SU-DHL-6 (cell line): ENCODE results near the gene USP47.

Source experiments
- H2AFZ ChIP-seq: fragments of 200-600 bp; sonication (generic); 2 replicates; pipeline ENCODE4 v1.6.1; 2014; ENCODE audit warnings: low read depth, mild to moderate bottlenecking, moderate library complexity, mixed read lengths, antibody characterized with exemption, low read length; ENCODE audit not compliant: severe bottlenecking
- H3F3A ChIP-seq: fragments of 200-600 bp; shearing (Covaris generic); 2 replicates; pipeline ENCODE4 v1.6.0; 2016; ENCODE audit warnings: antibody characterized with exemption, mild to moderate bottlenecking; ENCODE audit not compliant: insufficient read depth
- H3K27ac ChIP-seq: fragments of 200-600 bp; sonication (generic); 2 replicates; pipeline ENCODE4 v1.5.1; 2016; ENCODE audit warnings: low read depth, mild to moderate bottlenecking, low read length, moderate library complexity, mixed read lengths
- H3K27me3 ChIP-seq: fragments of 200-600 bp; sonication (generic), shearing (Covaris generic); 2 replicates; pipeline ENCODE4 v1.6.0; 2014; ENCODE audit warnings: mild to moderate bottlenecking, low read length
- H3K36me3 ChIP-seq: fragments of 200-600 bp; sonication (generic); 2 replicates; pipeline ENCODE4 v1.6.1; 2014; ENCODE audit warnings: mild to moderate bottlenecking, low read length, mixed read lengths
- H3K4me2 ChIP-seq: fragments of 300-600, 200-600 bp; shearing (Covaris generic), sonication (generic); 2 replicates; pipeline ENCODE4 v1.6.0; 2014; ENCODE audit warnings: low read length, low read depth, mild to moderate bottlenecking; ENCODE audit not compliant: poor library complexity, severe bottlenecking
- H3K4me3 ChIP-seq: fragments of 200-600 bp; sonication (generic); 2 replicates; pipeline ENCODE4 v1.5.1; 2014; ENCODE audit warnings: antibody characterized with exemption, low read length, mild to moderate bottlenecking, mixed read lengths; ENCODE audit not compliant: insufficient read depth, poor library complexity, severe bottlenecking
- H3K79me2 ChIP-seq: fragments of 200-600 bp; sonication (generic); 2 replicates; pipeline ENCODE4 v1.6.1; 2014; ENCODE audit warnings: mild to moderate bottlenecking, low read length, moderate library complexity; ENCODE audit not compliant: insufficient read depth
- H3K9ac ChIP-seq: fragments of 200-600 bp; sonication (generic); 2 replicates; pipeline ENCODE4 v1.7.0; 2014; ENCODE audit warnings: mild to moderate bottlenecking, low read length
- H3K9me2 ChIP-seq: fragments of 200-600 bp; sonication (generic); replicated peaks from 2 replicates; pipeline ENCODE4 v1.6.1; 2014; ENCODE audit warnings: low read length; ENCODE audit not compliant: insufficient read depth
- H3K9me3 ChIP-seq: fragments of 200-600 bp; sonication (generic); 2 replicates; pipeline ENCODE4 v1.6.1; 2014; ENCODE audit warnings: low read length, mixed read lengths; ENCODE audit not compliant: insufficient read depth
- H4K20me1 ChIP-seq: fragments of 200-600 bp; sonication (generic); 2 replicates; pipeline ENCODE4 v1.6.1; 2014; ENCODE audit warnings: low read depth, mild to moderate bottlenecking, antibody characterized with exemption, low read length, moderate library complexity, mixed read lengths
- EZH2phosphoT487 ChIP-seq: fragments of 200-600 bp; sonication (generic), shearing (Covaris generic); conservative IDR thresholded peaks from 2 replicates; pipeline ENCODE4 v1.6.1; 2018; ENCODE audit warnings: mild to moderate bottlenecking, antibody characterized with exemption, low read length, moderate library complexity, mixed read lengths
- TF ChIP-seq, protein P1 (sequence below): fragments of 200-600 bp; sonication (generic); IDR thresholded peaks from one replicate; pipeline ENCODE4 v1.5.1; 2017; ENCODE audit warnings: antibody characterized with exemption, mild to moderate bottlenecking, low read length, moderate library complexity; ENCODE audit not compliant: insufficient read depth, poor library complexity, severe bottlenecking

Gene USP47

DNA sequence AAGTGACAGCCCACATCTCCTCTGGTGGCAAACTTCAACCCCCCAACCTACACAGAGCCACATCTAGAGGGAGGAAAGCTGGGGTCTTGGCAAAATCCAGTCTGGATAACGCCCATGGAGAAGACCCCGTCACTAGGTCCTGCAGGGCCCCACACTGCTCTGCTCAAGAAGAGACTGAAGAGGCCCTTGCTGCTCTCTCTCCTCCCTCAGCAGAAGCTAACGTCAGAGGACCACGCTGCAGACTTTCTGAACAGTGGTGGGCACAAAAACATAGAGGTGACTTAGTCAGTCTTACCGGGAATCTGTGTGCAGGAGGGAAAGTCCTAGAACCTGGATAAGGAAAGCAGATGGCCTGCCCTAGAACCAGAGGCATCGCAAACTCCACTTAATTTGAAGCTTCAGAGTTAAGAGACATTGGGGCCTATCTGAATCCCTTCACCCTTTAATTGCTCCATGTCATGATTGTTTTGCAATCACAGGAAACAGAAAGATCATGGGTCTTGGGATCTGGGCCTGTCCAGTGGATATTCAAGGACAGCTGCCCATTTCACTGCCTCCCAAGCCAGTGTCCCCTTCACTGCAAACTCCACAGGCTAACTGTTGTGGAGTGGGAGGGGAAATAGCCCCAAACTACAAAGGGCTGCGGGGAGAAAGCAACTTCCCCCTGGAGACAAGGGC, 164.9 kb downstream of the USP47 start:
- Histone ChIP-seq H3K27ac (no peak overlapping the region), H3K27me3 (no peaks in the 10 kb centered on the region)
- no peak for TF ChIP-seq EZH2phosphoT487
- TF ChIP-seq, protein P1, sequence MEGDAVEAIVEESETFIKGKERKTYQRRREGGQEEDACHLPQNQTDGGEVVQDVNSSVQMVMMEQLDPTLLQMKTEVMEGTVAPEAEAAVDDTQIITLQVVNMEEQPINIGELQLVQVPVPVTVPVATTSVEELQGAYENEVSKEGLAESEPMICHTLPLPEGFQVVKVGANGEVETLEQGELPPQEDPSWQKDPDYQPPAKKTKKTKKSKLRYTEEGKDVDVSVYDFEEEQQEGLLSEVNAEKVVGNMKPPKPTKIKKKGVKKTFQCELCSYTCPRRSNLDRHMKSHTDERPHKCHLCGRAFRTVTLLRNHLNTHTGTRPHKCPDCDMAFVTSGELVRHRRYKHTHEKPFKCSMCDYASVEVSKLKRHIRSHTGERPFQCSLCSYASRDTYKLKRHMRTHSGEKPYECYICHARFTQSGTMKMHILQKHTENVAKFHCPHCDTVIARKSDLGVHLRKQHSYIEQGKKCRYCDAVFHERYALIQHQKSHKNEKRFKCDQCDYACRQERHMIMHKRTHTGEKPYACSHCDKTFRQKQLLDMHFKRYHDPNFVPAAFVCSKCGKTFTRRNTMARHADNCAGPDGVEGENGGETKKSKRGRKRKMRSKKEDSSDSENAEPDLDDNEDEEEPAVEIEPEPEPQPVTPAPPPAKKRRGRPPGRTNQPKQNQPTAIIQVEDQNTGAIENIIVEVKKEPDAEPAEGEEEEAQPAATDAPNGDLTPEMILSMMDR = no peak

DNA sequence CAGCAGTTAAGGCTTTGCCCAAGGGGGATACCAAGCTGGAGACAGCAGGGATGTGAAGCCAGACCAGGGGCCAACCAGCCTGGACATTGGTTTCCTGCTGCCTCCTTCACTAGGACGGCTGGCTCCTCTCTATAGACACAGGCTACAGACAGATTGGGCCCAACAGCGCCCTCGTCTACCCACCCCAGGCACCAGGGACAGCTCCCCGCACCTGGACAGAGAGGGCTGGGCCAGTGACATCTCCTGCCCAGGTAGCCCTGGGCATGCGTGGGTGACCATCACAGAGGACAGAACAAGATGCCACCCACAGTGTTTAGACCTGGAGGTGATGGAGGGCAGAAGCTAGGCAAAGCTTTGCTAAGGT, 165.4 kb downstream of the USP47 start:
- Histone ChIP-seq H3K9ac (no peak overlapping the region), H3K9me2 (no peaks in the 10 kb centered on the region), H3F3A (no peaks in the 10 kb centered on the region), H2AFZ (no peak overlapping the region), H3K27me3 (no peaks in the 10 kb centered on the region), H3K4me2 (no peak overlapping the region), H3K79me2 (no peaks in the 10 kb centered on the region), H3K36me3 (no peaks in the 10 kb centered on the region), H3K27ac (no peak overlapping the region), H4K20me1 (no peaks in the 10 kb centered on the region), H3K4me3 (no peak overlapping the region), H3K9me3 (no peaks in the 10 kb centered on the region)
- no peak for TF ChIP-seq EZH2phosphoT487
- TF ChIP-seq, protein P1 = no peak

More for the DNA sequence above, 164.9 kb downstream of the USP47 start:
- H3K4me2 ChIP-seq = no peak overlapping the region
- no peaks in the 10 kb centered on the region for H3K9me3 ChIP-seq
- H3K79me2 ChIP-seq = no peaks in the 10 kb centered on the region
- no peaks in the 10 kb centered on the region for H4K20me1 ChIP-seq
- no peak overlapping the region for H3K9ac ChIP-seq
- no peak overlapping the region for H3K4me3 ChIP-seq
- H2AFZ ChIP-seq = no peak overlapping the region
- H3F3A ChIP-seq = no peaks in the 10 kb centered on the region
- no peaks in the 10 kb centered on the region for H3K36me3 ChIP-seq
- no peaks in the 10 kb centered on the region for H3K9me2 ChIP-seq

DNA sequence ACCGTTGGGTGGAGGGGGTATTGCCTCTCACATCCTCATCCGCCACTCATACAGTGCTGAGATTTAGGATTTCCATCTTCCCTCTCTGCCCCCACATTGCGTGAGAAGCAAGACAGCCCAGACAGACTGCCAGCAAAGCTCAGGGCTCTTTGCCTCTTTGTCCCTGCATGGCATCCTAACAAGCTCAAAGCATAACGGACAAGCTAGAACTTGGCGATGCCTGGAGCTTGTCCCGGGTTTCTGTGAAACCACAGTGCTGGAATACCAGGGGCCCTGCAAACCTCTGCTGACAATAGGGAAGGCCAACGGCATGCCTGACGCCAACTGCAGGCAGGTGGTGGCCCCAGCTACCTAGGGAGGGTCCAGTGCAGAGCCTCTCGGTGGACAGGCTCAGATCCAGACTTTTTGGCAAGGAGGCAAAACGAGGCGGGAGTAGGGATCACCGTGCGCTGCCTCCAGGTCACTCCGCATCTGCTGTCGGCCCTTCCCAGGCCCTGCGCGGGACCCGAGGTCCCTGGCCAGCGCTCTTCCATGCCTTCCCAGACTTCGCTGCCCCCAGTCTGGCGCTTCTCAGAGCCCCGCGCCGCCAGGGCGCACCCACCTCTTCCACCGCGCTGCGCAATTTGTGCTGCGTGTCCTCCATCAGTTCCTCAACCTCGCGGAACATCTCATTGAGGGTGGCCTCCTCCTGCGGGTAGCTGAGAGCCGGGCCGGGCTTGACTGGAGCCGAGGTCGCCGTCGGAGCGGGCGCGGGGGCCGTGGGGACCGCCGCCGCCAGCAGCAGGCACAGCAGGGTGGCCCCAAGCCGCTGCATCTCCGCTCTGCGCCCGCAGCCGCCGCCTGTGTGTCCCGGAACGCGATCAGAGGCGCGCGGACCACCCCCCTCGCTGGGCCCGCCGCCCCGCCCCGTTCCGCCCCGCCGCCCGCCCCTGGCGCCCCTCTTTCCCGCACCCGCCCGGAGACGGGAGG, 166.3 kb downstream of the USP47 start, which contains the start of gene DKK3:
Gene DKK3, minus strand, starts transcription at position 858 of the 969 bp plus-strand sequence. Its CDS starts 44 bp downstream, at position 814.
- Histone ChIP-seq H3K27ac (no peak within 1 kb of the TSS), H4K20me1 (no peaks in the 10 kb centered on the region), H3K9me3 (no peaks in the 10 kb centered on the region), H3K9ac (no peak within 1 kb of the TSS), H3K4me3 (no peak within 1 kb of the TSS), H2AFZ (no peak within 1 kb of the TSS), H3K79me2 (no peaks in the 10 kb centered on the region), H3K9me2 (no peaks in the 10 kb centered on the region), H3F3A (no peaks in the 10 kb centered on the region), H3K4me2 (no peak within 1 kb of the TSS), H3K36me3 (no peaks in the 10 kb centered on the region), H3K27me3 (no peaks in the 10 kb centered on the region)
- TF ChIP-seq, protein P1 = no peak
- no peak for TF ChIP-seq EZH2phosphoT487
